MG63 (cell line): Measurements from ENCODE around the gene PCK1. TPM values are rescaled to one million over a fixed set of nuclear protein-coding genes. Genes with fewer than 3 reads are reported as not detected.

ENCODE experiments used
- DNase-seq: peaks from one replicate; pipeline ENCODE4 v3.0.0-alpha.2; 2020
- H3K27me3 ChIP-seq: fragments of 250-450 bp; sonication (Bioruptor Pico); 2 replicates; pipeline ENCODE4 v1.5.1; 2020; ENCODE audit warnings: mild to moderate bottlenecking, moderate library complexity
- H3K36me3 ChIP-seq: fragments of 250-450 bp; sonication (Bioruptor Pico); 2 replicates; pipeline ENCODE4 v1.5.1; 2020; ENCODE audit warnings: mild to moderate bottlenecking, moderate library complexity
- H3K4me3 ChIP-seq: fragments of 250-450 bp; sonication (Bioruptor Pico); 2 replicates; pipeline ENCODE4 v1.5.1; 2020; ENCODE audit warnings: mild to moderate bottlenecking, moderate library complexity
- H3K9me3 ChIP-seq: fragments of 250-450 bp; sonication (Bioruptor Pico); 2 replicates; pipeline ENCODE4 v1.5.1; 2020; ENCODE audit warnings: mild to moderate bottlenecking, moderate library complexity
- total RNA-seq: library from RNA; depleted of rRNA; stranded (reverse); fragments of >200 nt; shearing (Covaris generic); gene quantifications from 2 replicates; pipeline ENCODE4 v1.2.3, GENCODE V29; 2014; ENCODE audit warnings: low replicate concordance

The PCK1 gene
- total RNA-seq, 1 experiment from 2014 or later, result not detected

GRCh38 chr20:57600320-57601210, 39.7 kb downstream of the PCK1 start:
- Histone ChIP-seq H3K9me3 (no peaks in the 10 kb centered on the region), H3K36me3 (no peaks in the 10 kb centered on the region), H3K27me3 (no peaks in the 10 kb centered on the region), H3K4me3 (no peak overlapping the region)
- DNase-seq, result no peak

- Histone ChIP-seq H3K4me3 (no peak overlapping the region), H3K9me3 (no peaks in the 10 kb centered on the region), H3K27me3 (peaks cover 2% of the 10 kb centered on the region; the same call in 1 of the 2 replicates), H3K36me3 (no peaks in the 10 kb centered on the region)
- DNase-seq, result no peak
Observed at GRCh38 chr20:57601211-57601570, 40.3 kb downstream of the PCK1 start.

GRCh38 chr20:57601737-57602136, 40.8 kb downstream of the PCK1 start:
- H3K27me3 ChIP-seq, result peaks cover 3% of the 10 kb centered on the region; the same call in 1 of the 2 replicates
- H3K36me3 ChIP-seq, result no peaks in the 10 kb centered on the region
- H3K9me3 ChIP-seq, result no peaks in the 10 kb centered on the region
- H3K4me3 ChIP-seq, result no peak overlapping the region
- no peak for DNase-seq

- no peaks in the 10 kb centered on the region for H3K9me3 ChIP-seq
- no peaks in the 10 kb centered on the region for H3K36me3 ChIP-seq
- H3K4me3 ChIP-seq, result no peak overlapping the region
- peaks cover 11% of the 10 kb centered on the region for H3K27me3 ChIP-seq
- DNase-seq, result no peak
Observed at GRCh38 chr20:57603120-57603519, 42.2 kb downstream of the PCK1 start.

GRCh38 chr20:57605045-57605444, 44.1 kb downstream of the PCK1 start:
- H3K9me3 ChIP-seq, result no peaks in the 10 kb centered on the region
- peaks cover 11% of the 10 kb centered on the region for H3K27me3 ChIP-seq
- no peak overlapping the region for H3K4me3 ChIP-seq
- DNase-seq, result no peak
- no peaks in the 10 kb centered on the region for H3K36me3 ChIP-seq

GRCh38 chr20:57605878-57606277, 45.0 kb downstream of the PCK1 start:
- H3K9me3 ChIP-seq, result no peaks in the 10 kb centered on the region
- H3K4me3 ChIP-seq, result no peak overlapping the region
- DNase-seq, result no peak
- H3K27me3 ChIP-seq, result peaks cover 11% of the 10 kb centered on the region
- H3K36me3 ChIP-seq, result no peaks in the 10 kb centered on the region

GRCh38 chr20:57608516-57608915, 47.6 kb downstream of the PCK1 start:
- no peak overlapping the region for H3K4me3 ChIP-seq
- no peak for DNase-seq
- H3K36me3 ChIP-seq, result no peaks in the 10 kb centered on the region
- H3K27me3 ChIP-seq, result peaks cover 11% of the 10 kb centered on the region
- no peaks in the 10 kb centered on the region for H3K9me3 ChIP-seq

- Histone ChIP-seq H3K4me3 (no peak overlapping the region), H3K9me3 (no peaks in the 10 kb centered on the region), H3K27me3 (peaks cover 11% of the 10 kb centered on the region), H3K36me3 (no peaks in the 10 kb centered on the region)
- no peak for DNase-seq
Observed at GRCh38 chr20:57609086-57609841, 48.4 kb downstream of the PCK1 start.

- no peak for DNase-seq
- H3K4me3 ChIP-seq, result no peak overlapping the region
- H3K27me3 ChIP-seq, result peaks cover 11% of the 10 kb centered on the region
- H3K36me3 ChIP-seq, result no peaks in the 10 kb centered on the region
- H3K9me3 ChIP-seq, result no peaks in the 10 kb centered on the region
Observed at GRCh38 chr20:57609842-57610167, 48.9 kb downstream of the PCK1 start.

GRCh38 chr20:57610261-57610952, 49.5 kb downstream of the PCK1 start:
- no peaks in the 10 kb centered on the region for H3K36me3 ChIP-seq
- H3K27me3 ChIP-seq, result peaks cover 11% of the 10 kb centered on the region
- H3K4me3 ChIP-seq, result no peak overlapping the region
- H3K9me3 ChIP-seq, result no peaks in the 10 kb centered on the region
- no peak for DNase-seq

GRCh38 chr20:57611586-57612311, 50.8 kb downstream of the PCK1 start:
- DNase-seq, result no peak
- H3K27me3 ChIP-seq, result peaks cover 8% of the 10 kb centered on the region
- no peak overlapping the region for H3K4me3 ChIP-seq
- H3K9me3 ChIP-seq, result no peaks in the 10 kb centered on the region
- H3K36me3 ChIP-seq, result no peaks in the 10 kb centered on the region

- H3K36me3 ChIP-seq, result no peaks in the 10 kb centered on the region
- H3K4me3 ChIP-seq, result no peak overlapping the region
- DNase-seq, result no peak
- no peaks in the 10 kb centered on the region for H3K9me3 ChIP-seq
- peaks cover 3% of the 10 kb centered on the region for H3K27me3 ChIP-seq
Observed at GRCh38 chr20:57612436-57612835, 51.5 kb downstream of the PCK1 start.

GRCh38 chr20:57612916-57613315, 52.0 kb downstream of the PCK1 start:
- no peak for DNase-seq

GRCh38 chr20:57613481-57613921, 52.6 kb downstream of the PCK1 start:
- Histone ChIP-seq H3K9me3 (no peaks in the 10 kb centered on the region), H3K36me3 (no peaks in the 10 kb centered on the region), H3K4me3 (no peak overlapping the region), H3K27me3 (no peaks in the 10 kb centered on the region)
- no peak for DNase-seq

More at GRCh38 chr20:57612916-57613315, 52.0 kb downstream of the PCK1 start:
- Histone ChIP-seq H3K27me3 (no peaks in the 10 kb centered on the region), H3K36me3 (no peaks in the 10 kb centered on the region), H3K4me3 (no peak overlapping the region), H3K9me3 (no peaks in the 10 kb centered on the region)

GRCh38 chr20:57614490-57615444, 53.9 kb downstream of the PCK1 start:
- no peak for DNase-seq
- Histone ChIP-seq H3K27me3 (no peaks in the 10 kb centered on the region), H3K9me3 (no peaks in the 10 kb centered on the region), H3K4me3 (no peak overlapping the region), H3K36me3 (no peaks in the 10 kb centered on the region)

- Histone ChIP-seq H3K27me3 (no peaks in the 10 kb centered on the region), H3K36me3 (no peaks in the 10 kb centered on the region), H3K4me3 (no peak overlapping the region), H3K9me3 (no peaks in the 10 kb centered on the region)
- DNase-seq, result no peak
Observed at GRCh38 chr20:57615445-57615811, 54.5 kb downstream of the PCK1 start.
